GM18511 (cell line): ENCODE data around the gene TIMM17A.
"Not testable (repeated sequence)": the region's sequence is repeated elsewhere in the genome, so short reads cannot be mapped to it uniquely, and the experiment has no call there.

ENCODE experiments used
- ATAC-seq: cut with Tn5 transposase; IDR thresholded peaks from one replicate; pipeline ENCODE4 v1.9.1; 2021; ENCODE audit warnings: mild to moderate bottlenecking, moderate library complexity; ENCODE audit not compliant: unreplicated experiment

The TIMM17A gene

DNA sequence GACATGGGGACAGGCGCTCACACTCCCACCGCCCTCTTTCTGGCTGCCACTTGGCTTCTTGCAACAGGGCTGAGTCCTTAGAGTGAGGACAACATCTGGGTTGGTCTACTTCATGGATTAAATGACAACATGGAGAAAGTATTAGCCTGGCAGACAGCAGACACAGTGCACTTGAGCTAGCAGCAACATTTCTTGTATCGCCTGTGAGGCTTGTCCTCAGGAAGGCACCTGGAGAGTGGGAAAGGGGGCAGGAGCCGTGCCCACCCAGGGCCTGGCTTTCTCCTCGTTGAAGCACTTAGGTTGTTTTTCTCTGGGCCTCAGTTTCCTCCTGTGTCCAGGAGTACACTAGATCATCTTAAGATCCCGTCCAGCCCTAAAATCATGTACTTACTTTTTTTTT is 58.8 kb downstream of the TIMM17A start:
- ATAC-seq, result no peak

- no peak for ATAC-seq
These were observed 59.8 kb downstream of the TIMM17A start for GRCh38 chr1:202014915-202015661.

DNA sequence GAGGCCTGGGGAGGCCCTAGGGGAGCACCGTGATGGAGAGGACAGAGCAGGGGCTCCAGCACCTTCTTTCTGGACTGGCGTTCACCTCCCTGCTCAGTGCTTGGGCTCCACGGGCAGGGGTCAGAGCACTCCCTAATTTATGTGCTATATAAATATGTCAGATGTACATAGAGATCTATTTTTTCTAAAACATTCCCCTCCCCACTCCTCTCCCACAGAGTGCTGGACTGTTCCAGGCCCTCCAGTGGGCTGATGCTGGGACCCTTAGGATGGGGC is 60.3 kb downstream of the TIMM17A start:
- ATAC-seq, result no peak

- no peak for ATAC-seq
These were observed 60.9 kb downstream of the TIMM17A start for GRCh38 chr1:202016022-202016810.

DNA sequence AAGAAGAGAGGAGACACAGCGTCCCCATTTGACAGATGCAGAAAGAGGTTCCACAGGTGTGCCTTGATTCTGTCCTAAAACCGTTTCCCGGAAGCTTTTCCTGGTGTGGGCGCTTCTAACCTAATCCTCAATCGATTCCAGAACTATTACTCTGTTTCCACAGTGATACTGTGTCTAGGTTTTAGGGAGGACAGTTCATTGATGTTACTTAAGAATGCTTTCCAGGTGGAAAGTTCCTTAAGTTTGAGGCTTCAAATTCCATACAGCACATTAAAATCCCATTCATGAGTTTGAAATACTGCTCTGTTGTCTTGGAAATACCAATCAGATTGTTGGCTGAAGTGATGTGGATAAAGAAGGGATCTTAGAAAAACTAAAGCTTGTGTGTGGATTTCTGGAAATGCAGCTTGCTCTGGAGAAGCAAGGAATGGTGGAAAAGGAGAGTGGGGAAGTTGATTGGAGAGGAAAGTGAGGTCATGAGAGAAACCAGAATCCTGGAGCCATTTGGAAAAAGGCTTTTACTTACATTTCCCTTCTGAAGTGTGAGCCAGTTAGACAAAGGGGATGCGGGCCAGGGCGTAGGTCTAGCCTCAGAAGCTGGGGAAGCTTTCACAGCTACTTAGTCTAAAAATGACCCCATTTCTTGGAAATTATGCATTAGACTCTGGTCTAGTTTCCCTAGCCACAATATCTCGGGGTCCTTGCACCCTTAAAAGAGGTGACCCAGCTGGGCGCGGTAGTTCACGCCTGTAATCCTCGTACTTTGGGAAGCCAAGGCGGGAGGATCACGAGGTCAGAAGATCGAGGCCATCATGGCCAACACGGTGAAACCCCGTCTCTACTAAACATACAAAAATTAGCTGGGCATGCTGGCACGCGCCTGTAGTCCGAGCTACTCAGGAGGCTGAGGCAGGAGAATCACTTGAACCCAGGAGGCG is 61.8 kb downstream of the TIMM17A start:
- no peak for ATAC-seq

DNA sequence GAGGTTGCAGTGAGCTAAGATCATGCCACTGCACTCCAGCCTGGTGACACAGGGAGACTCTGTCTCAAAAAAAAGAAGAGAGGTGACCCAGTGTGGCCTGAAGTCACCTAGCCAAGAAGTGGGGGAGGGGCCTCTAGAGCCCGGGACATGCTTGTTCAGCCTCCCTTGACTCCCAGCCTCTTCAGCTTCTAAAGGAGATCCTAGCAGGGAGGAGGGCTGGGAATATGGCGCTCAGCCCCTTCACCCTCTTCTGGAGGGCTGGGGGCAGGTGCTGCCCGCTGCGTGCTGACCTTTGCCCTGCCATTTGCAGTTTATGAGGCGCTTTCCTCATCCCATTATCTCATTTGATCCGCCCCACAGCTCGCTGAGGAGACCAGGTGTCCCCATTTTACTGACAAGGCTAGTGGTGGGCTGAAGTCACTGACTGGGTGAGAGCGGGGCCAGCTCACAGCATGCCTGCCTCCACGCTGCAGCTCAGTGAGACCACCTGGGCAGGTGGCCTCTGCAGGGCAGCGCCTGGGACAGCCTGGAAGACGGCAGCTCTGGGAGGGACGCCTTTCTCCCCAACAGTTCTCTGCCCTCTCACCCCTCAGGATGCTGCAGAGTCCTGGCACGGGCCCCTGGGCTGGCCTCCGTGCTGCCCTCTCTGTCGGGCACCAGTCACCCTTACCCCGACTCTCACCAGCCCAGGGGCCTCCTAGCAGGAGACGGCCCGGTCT is 62.6 kb downstream of the TIMM17A start:
- ATAC-seq, result no peak

DNA sequence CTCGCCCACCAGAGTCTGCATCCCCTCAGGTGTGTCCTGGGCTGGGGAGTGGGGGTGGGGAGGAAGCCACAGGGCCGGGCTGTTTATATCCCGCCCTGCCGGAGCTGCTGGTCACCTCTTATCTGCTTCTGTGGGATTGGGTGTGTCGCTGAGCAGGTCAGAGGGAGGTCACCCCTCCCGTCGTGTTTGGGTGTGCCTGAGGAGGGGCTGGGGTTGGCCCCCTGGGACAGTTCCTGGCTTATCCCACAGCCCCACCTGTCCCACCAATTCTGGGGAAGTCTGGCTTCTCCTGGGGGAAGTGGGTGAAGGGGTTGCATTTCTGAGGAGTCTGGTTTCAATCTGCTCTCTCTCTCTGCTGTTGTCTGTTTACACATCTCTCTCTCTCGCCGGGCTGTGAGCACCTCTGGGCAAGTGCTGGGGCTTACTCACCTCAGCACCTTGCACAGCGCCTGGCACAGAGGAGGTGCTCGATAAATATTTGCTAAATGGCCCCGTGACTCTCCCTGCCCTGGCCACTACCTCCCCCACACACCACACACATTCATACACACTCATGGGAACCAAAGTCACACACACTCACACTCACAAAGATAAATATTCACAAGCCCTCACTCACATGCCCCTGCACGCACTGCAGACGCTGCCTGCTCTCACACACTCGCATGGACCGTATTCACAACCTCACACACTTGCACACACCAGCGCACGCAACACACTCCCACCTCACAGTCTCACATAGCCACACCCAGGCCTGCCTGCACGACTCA is 63.3 kb downstream of the TIMM17A start:
- ATAC-seq, result no peak

- not testable (repeated sequence) for ATAC-seq
These were observed 63.9 kb downstream of the TIMM17A start for GRCh38 chr1:202019235-202019558.
